Peyer's patch (tissue), 4 donors: ENCODE measurements around the gene PKP3. TPM values are rescaled to one million over a fixed set of nuclear protein-coding genes. Genes with fewer than 3 reads are reported as not detected.
A peak's percentile ranks its signal among the peaks of the same experiment; 100 is the strongest.

Experiments used
- DNase-seq, 3 donors: peaks; one replicate each; pipeline ENCODE4 v3.0.0-alpha.2; 2017 to 2019
- H3K27ac ChIP-seq, 4 donors: fragments of 200-600 bp; sonication (generic); one replicate each; pipeline ENCODE4 v1.5.1; 2016 to 2019
- H3K27me3 ChIP-seq, 2 donors: fragments of 200-600 bp; sonication (generic); one replicate each; pipeline ENCODE4 v1.5.1; 2019
- H3K36me3 ChIP-seq, 3 donors: fragments of 200-600 bp; sonication (generic); one replicate each; pipeline ENCODE4 v1.5.1; 2016 to 2019
- H3K4me1 ChIP-seq, 4 donors: fragments of 200-600 bp; sonication (generic); one replicate each; pipeline ENCODE4 v1.5.1; 2016 to 2019
- H3K4me3 ChIP-seq, 4 donors: fragments of 200-600 bp; sonication (generic); 1 replicate in 3 of 4; 2 replicates in 1 of 4; pipeline ENCODE4 v1.5.1; 2016 to 2019; ENCODE audit warnings: mild to moderate bottlenecking in 1 of 4
- H3K9me3 ChIP-seq, 4 donors: fragments of 200-600 bp; sonication (generic); one replicate each; pipeline ENCODE4 v1.5.1; 2016 to 2019; ENCODE audit warnings: mild to moderate bottlenecking in 1 of 4
- CTCF ChIP-seq, 6 experiments: fragments of 450-650 bp in 4 of 6; fragments of 200-600 bp in 2 of 6; sonication (generic) in 1 of 6; IDR thresholded peaks; one replicate each; pipeline ENCODE4 v1.5.1; 2017 to 2019; ENCODE audit warnings: antibody characterized with exemption in 6 of 6, mild to moderate bottlenecking in 3 of 6, moderate library complexity in 1 of 6
- POLR2A ChIP-seq, 2 donors: fragments of 450-650 bp; IDR thresholded peaks; one replicate each; pipeline ENCODE4 v1.5.1; 2017; ENCODE audit warnings: antibody characterized with exemption in 2 of 2, mild to moderate bottlenecking in 2 of 2, moderate library complexity in 2 of 2
- total RNA-seq, 4 donors: library from RNA; depleted of rRNA; stranded (reverse); fragments of >200 nt; gene quantifications; one replicate each; pipeline ENCODE4 v1.1.0, GENCODE V29; 2016

Gene PKP3
- total RNA-seq, 4 donors from 2014 or later: 95.7 to 254 (median 202) TPM

- TF ChIP-seq POLR2A (IDR thresholded peaks at IDR 0.05): no peak
- no peak for TF ChIP-seq CTCF (IDR thresholded peaks at IDR 0.05)
- Histone ChIP-seq H3K36me3 (no peaks in the 10 kb centered on the region), H3K4me1 (peaks cover 0 to 19% (median 1%) of the 10 kb centered on the region in 4 donors), H3K27ac (no peak overlapping the region), H3K27me3 (no peaks in the 10 kb centered on the region), H3K9me3 (peaks cover 0 to 6% (median 1%) of the 10 kb centered on the region in 4 donors), H3K4me3 (no peak overlapping the region)
- DNase-seq: no peak
These were observed 2.6 kb upstream of the PKP3 start for GRCh38 chr11:391117-392017.

GRCh38 chr11:392102-392777 lies 1.8 kb upstream of the PKP3 start:
- H3K4me1 ChIP-seq: peaks cover 0 to 24% (median 6%) of the 10 kb centered on the region in 4 donors
- no peak for DNase-seq
- no peaks in the 10 kb centered on the region for H3K9me3 ChIP-seq
- no peaks in the 10 kb centered on the region for H3K27me3 ChIP-seq
- H3K36me3 ChIP-seq: peaks cover 0 to 6% (median 0%) of the 10 kb centered on the region in 3 donors
- TF ChIP-seq POLR2A (IDR thresholded peaks at IDR 0.05) (no peak), CTCF (IDR thresholded peaks at IDR 0.05) (no peak)
- H3K4me3 ChIP-seq: no peak overlapping the region
- no peak overlapping the region for H3K27ac ChIP-seq

GRCh38 chr11:393219-394033 lies 583 bp upstream of the PKP3 start:
- peak overlapping the region in 2 of 4 donors; percentile 78 to 89 for H3K4me3 ChIP-seq

GRCh38 chr11:394858-395655 lies 1.0 kb downstream of the PKP3 start:
- Histone ChIP-seq H3K9me3 (no peaks in the 10 kb centered on the region), H3K27me3 (no peaks in the 10 kb centered on the region), H3K27ac (peak overlapping the region in 3 of 4 donors; percentile 86 to 98 (median 96)), H3K4me1 (peaks cover 0 to 24% (median 7%) of the 10 kb centered on the region in 4 donors), H3K4me3 (peak overlapping the region in 3 of 4 donors; percentile 39 to 89 (median 78)), H3K36me3 (peaks cover 0 to 20% (median 0%) of the 10 kb centered on the region in 3 donors)
- no peak for DNase-seq
- TF ChIP-seq POLR2A (IDR thresholded peaks at IDR 0.05): no peak
- no peak for TF ChIP-seq CTCF (IDR thresholded peaks at IDR 0.05)

More at GRCh38 chr11:393219-394033, 583 bp upstream of the PKP3 start:
- DNase-seq: peak in 2 of 3 donors; percentile 78 to 85
- H3K27ac ChIP-seq: peak overlapping the region in 3 of 4 donors; percentile 86 to 98 (median 96)
- H3K9me3 ChIP-seq: no peaks in the 10 kb centered on the region
- TF ChIP-seq POLR2A (IDR thresholded peaks at IDR 0.05) (peak in 1 of 2 donors; percentile 27), CTCF (IDR thresholded peaks at IDR 0.05) (no peak)
- H3K27me3 ChIP-seq: no peaks in the 10 kb centered on the region
- H3K36me3 ChIP-seq: peaks cover 0 to 11% (median 0%) of the 10 kb centered on the region in 3 donors
- H3K4me1 ChIP-seq: peaks cover 0 to 24% (median 7%) of the 10 kb centered on the region in 4 donors
